GM10847 (cell line): ENCODE measurements around the gene AXIN2.

Source experiments
- POLR2A ChIP-seq: IDR thresholded peaks from 2 replicates; pipeline ENCODE4 v1.6.1; 2011; ENCODE audit not compliant: insufficient read length; ENCODE audit errors: extremely low read depth

The AXIN2 gene

DNA sequence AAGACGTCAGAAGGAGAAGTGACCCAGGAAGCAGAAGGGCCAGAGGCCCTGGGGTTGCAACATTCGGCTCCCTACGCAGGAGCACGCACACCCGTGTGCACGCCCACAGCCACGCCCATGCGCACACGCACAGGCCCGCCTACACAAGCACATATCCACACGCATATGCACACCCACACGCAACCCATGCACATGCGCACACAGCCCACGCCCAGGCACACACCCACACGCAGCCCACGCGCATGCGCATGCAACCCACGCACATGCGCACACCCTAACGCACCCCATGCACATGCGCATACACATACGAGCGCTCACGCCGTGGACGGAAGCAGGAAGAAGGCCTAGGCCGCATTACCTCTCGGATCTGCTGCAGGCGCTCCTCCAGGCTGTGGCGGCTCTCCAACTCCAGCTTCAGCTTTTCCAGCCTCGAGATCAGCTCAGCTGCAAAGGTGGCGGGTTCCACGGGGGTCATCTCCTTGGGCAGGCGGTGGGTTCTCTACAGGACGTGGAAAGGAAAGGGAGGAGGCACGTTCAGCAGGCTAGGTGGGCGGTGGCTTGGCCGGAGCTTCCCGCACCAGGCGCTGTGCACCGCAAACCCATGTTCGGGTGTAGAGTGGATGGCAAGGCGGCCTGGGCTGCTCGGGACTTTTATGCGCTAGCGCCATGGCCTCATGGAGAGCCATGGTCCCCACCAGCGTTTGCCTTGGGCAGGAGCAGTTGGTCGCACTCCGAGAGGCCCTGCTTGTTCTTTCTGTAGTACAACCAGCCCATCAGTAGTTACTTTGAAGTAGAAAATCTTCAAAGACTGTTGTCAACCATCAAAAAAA, 23.4 kb downstream of the AXIN2 start:
- TF ChIP-seq POLR2A = no peak

DNA sequence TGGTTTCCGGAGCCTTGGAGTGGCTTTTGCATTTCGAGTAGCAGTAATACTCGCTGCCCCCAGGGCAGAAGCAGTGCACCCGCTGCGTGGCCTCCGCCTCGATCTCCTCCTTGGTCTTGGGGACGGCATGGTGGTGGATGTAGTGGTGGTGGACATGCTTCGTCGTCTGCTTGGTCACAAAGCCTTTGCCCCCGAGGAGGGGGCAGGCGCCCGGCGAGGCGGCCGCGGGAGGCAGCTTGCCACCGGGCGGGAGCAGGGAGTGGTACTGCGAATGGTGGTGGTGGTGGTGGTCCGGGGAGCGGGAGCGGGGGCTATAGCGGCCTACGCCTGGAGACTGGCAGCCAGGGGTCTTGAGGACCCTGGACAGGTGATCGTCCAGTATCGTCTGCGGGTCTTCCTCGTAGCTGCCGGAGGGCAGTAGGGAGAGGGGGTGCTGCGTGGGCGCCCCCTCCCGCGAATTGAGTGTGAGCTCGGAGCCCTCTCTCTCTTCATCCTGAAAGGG, 24.1 kb downstream of the AXIN2 start:
- TF ChIP-seq POLR2A = no peak

DNA sequence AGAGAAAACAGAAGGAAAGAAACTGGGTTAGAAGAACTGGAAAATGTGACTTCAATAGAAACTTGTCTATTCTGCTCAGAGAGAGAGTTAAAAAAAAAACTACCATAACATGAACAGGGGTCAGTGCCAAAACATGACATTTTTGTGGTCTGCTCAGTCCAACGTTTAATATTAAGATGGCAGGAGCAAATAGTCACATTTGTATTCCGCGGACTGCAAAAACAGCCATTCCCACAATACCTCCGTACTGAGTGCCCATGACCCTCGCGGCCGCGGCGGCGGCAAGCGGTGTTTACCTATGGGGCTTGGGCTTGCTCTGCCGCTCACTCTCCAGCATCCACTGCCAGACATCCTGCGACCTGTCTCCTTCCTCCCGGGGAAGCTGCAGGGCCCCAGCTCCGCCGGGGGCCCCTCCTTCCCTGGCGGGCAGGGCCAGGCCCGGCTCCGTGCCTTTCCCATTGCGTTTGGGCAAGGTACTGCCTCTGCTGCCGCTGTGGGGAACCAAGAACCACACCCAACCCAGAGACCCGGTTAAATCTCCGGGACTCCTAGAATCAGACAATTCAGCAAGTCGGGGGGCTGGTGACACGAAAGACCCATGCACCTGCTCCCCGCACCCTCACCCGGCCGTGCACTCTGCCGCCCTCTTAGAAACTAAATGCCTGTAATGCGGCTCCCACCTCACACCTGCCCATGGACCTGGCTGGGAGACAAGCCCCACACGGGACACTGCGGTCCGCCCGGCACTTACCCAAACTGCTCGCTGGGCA, 24.7 kb downstream of the AXIN2 start:
- no peak for TF ChIP-seq POLR2A

DNA sequence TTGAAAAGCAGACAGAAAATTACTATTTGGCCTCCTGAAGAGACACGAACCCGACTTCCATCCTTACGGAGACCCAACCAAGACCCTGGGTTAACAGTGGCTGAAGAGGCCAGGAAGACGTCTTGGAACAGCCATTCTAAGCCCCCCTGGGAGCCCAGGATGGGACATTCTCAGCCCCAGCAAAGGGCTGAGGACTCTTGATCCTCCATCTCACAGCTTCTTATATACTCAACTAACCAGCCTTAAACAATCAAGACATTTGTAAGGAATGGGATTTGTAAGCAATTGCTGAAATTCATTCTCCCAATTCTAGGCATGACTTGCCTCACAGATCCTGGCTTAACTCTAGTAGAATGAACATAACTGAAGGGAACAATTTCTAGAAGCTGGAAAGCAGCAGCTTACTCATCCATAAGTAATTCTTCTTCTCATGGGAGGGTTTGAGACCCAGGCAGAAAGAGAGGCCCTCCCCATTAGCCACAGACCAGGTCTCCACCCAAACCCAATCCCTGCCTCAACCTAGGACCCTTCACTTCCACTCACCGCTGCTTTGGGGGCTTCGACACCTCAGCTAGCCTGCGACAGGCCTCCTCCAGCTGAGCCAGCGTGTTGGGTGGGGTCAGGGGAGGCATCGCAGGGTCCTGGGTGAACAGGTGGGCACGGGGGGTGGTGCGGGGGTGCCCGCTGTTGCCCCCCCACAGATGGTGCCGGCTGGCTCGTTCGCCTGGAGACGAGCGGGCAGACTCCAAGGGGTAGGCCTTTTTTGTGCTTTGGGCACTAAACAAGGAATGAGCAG, 25.5 kb downstream of the AXIN2 start:
- no peak for TF ChIP-seq POLR2A

DNA sequence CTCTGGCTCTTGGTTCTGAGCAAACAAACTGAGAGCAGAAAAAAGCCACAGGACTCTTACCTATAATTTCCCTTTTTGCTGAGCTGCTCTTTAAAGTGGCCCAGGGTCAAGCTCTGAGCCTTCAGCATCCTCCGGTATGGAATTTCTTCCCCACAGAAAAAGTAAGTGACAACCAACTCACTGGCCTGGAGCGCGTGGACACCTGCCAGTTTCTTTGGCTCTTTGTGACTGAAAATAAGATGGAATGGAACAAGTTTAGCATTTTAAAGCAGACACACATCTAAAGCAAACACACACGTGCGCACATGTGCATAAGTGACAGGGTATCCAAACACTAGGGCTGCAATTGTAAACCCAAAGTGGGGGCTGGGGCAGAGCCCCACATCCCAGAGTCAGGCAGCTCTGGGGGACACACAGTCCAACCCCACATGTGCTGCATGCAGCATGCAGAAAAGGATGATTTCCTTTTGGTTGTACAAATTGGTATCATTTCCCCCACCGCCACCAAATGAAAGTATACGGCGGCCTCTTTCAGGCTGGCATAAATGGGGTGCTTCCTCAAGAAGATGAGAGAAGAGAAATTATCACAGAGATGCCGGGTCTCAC, 27.5 kb downstream of the AXIN2 start:
- TF ChIP-seq POLR2A = no peak

DNA sequence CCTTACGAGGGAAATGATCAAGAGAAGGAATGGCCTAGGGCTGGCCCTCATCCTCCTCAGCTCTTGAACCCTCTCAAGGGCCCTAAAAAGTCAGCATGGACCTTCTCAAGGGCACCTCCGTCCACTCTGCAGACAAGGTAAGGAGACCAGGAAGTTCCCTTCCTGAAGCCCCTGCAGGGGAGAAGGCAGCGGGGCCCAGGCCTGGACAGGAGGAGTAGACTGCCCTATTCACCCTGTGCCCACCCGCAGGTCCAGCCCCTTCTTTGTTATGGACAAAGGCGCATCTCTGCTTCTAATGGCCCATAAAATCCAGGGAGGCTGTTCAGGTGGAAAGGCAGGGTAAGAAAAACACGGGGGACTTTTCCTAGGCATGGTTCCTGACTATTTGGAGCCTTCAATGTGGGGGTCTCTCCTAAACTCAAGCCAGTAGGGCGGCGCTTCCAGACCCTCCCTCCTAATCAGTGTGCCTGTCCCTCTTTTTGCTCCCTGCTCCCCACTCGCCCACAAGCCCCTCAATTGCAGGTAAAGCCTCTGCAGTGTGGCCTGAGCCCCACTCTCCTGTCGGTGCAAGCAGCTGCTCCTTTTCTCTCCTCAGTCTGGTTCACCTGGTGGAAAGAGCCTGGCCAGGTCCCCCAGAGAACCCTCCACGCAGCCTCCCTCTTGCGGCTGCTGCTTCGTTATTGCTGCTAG, 28.2 kb downstream of the AXIN2 start:
- no peak for TF ChIP-seq POLR2A

DNA sequence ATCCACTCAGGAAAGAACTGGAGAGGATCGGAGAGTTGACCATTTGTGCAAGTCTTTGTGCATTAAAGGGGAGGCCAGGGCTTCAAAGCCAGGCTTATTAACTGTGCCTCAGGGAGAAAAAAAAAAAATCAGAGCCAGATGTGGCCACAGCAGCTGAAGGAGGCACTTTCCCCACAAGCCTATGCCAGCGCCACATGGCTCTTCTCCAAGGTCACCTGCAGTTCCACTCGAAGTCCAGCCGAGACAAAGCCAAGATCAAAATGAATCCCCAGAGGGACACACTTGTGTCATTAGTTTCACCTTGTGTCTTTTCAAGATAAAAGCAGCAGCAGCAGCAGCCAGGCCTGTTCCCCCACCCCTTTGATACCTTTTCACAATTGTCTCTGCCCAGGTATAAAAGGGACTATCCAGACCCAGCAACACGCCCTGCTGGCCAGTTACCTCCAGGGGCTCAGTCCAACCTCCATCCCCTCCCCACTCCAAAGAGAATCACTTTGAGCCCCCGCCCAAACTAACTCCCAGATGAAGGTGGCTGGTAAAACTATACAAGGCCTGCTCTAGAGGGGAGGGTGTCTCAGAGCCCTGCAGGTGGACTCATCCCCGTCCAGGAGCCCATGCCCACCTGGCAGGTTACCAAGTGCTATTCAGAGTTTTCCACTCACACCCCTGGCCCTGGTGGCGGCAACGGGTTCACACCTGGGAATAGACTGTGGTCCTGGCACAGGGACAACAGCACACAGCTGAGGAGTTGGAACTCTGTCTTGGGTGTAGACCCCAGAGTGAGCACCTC, 29.2 kb downstream of the AXIN2 start:
- no peak for TF ChIP-seq POLR2A

DNA sequence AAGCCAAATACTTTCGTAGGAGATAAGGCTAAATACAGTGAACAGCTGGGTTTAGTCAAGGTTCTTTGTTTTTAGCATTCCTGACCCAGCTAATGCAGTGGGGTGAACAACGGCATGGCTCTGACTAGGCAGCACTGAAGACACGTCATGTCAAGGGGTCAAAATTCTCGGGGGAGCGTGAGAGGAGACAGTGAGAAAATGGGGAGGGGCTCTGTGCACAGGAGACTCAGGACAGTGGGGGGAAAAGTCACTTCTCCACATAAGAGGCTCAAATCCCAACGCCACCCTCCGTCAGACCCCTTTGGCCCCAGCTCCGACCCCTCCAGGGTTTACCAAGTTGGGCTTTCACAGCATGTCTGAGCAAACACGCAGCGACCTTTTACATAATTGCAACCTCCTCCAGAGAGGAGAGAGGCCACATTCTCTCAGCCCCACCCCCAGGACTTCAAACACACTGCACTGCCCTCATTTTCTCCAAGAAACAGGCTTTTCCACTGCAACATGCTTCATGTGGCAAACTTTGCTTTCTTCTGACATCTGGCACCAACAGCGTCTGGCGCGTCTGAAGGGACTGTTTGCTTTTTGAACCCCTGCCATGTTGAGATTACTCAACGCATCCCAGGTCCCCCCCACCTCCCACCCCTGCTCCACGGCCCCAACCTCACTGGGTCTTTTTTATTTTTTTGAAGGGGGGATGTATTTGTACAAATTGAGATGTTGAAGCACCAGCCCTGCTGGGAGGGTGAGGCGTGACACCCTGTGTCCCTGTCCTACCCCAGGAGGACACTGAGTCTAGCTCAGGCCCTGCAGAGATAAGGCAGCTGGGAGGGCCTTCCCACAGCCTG, 30.0 kb downstream of the AXIN2 start:
- TF ChIP-seq POLR2A = no peak

DNA sequence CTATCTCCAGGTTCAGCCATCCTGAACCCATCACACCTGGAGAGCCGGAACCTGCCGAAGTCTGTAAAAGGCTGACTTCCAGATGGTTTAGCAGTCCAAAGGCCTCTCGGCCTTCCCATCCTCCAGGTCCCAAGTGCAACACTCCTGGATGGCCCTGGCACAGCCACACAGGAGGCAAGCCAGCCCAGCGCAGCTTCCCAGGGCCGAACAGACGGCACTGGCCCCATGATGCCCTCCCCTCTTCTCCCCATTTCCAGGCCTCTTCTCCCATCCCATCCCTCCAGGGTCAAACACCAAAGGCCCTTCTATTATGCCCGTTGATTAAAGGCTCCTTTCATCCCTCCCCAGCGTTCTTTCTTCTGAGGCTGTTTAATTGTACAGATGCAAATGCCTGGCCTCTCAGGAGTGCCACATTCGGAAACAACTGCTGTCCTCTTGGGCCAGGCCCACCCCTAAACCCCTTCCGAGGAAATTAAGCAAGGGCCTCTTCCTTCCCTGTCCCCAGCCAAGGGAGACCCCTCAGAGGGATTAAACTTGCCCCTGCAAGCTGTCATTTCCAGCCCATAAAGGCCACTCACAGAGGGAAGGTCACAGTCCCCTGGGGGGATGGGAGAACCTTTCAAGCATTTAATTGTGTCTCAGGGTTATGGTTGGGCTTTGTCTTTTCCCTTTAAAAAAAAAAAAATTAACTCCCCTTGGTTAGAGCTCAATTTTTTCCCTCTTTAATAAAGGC, 30.8 kb downstream of the AXIN2 start:
- TF ChIP-seq POLR2A = no peak

DNA sequence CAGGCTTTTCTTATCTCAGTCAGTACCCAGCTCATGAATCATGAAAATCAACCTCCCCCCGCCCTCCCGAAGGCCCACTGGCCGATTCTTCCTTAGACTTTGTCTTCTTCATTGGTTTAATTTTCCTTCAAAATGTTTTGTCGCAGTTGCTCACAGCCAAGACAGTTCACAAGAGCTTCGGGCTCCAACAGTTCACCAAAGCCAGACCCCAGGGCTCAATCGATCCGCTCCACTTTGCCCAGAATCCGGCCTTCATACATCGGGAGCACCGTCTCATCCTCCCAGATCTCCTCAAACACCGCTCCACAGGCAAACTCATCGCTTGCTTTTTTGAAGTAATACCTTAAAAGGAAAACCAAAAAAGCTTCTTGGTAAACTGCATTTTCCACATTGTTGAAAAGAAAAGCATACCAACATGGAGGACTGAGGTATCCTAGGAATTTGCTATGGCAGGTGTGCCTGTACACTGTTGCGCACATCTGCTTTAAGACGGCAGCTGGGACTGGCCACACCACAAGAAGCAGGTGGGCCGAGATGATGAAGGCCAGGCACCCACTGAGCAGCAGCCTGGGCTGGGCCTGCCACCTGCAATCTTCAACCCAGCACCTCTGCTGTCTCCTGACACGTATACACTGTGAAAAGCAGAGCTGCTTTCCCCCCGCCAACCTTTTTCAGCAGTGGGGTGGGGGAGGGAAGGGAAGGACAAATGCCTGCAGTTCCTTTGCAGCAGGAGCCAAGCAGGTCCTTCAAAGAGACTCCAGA, 31.5 kb downstream of the AXIN2 start:
- TF ChIP-seq POLR2A = no peak

DNA sequence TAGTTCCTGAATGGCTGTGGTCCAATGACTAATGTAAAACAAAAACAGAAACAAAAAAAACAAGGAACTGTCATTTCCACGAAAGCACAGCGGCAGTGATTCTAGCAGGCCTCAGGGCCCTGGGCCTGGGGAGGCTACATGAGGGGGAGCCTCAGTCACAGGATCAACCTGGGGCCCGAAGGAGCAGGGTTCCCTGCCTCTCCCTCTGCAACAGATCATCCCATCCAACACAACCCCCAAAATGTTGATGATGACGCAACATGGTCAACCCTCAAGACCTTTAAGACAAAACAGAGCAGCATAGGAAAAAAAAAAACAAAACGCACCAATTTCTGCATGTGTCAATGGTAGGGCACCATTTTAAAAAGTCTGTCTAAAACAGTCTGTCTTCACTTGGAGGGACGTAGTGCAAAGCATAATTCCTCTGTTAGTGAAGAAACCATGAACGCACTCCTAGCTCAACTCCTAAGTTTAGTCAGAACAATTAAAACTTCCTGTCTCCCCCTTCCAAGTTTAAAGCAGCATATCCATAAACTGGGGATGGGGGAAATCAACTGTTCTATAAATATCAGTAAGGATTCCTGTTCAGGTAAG, 32.3 kb downstream of the AXIN2 start:
- TF ChIP-seq POLR2A = no peak
